HFFc6 (cell line): ENCODE measurements around the gene CASP6. TPM values are rescaled to one million over a fixed set of nuclear protein-coding genes. Genes with fewer than 3 reads are reported as not detected.

Experiments used
- DNase-seq: peaks from one replicate; pipeline ENCODE4 v3.0.0-alpha.2; 2018
- H3K27ac Mint-ChIP-seq: 2 replicates; pipeline ENCODE4 v1.8.0; 2020; ENCODE audit warnings: mild to moderate bottlenecking, mixed read lengths
- H3K27me3 Mint-ChIP-seq: 2 replicates; pipeline ENCODE4 v1.8.0; 2021; ENCODE audit warnings: mild to moderate bottlenecking, moderate library complexity, mixed read lengths; ENCODE audit not compliant: insufficient read depth
- H3K36me3 Mint-ChIP-seq: 2 replicates; pipeline ENCODE4 v1.8.0; 2021; ENCODE audit warnings: low read depth, mixed read lengths
- H3K4me1 Mint-ChIP-seq: 2 replicates; pipeline ENCODE4 v1.8.0; 2020; ENCODE audit warnings: low read depth, mixed read lengths
- H3K4me3 Mint-ChIP-seq: 2 replicates; pipeline ENCODE4 v1.8.0; 2020; ENCODE audit warnings: mild to moderate bottlenecking, moderate library complexity, mixed read lengths
- H3K9me3 Mint-ChIP-seq: 2 replicates; pipeline ENCODE4 v1.8.0; 2020; ENCODE audit warnings: mild to moderate bottlenecking, mixed read lengths
- CTCF ChIP-seq: fragments of 200-600 bp; sonication (generic); IDR thresholded peaks from 2 replicates; pipeline ENCODE4 v1.5.0; 2021; ENCODE audit warnings: antibody characterized with exemption, mild to moderate bottlenecking
- total RNA-seq, 6 experiments: library from RNA; stranded (reverse); fragmentation: NEBNext Ultra II Directional; extraction: Animal tissue kit (Norgen Biotek cat#: 25700); gene quantifications; 2 replicates in 1 of 6; 3 replicates in 5 of 6; pipeline ENCODE4 v1.2.3, GENCODE V29; 2021

The CASP6 gene
- total RNA-seq, 6 experiments from 2014 or later: 14.2 to 19.9 (median 16.3) TPM

GRCh38 chr4:109719604-109720003 lies 16.4 kb upstream of the CASP6 start:
- H3K4me3 Mint-ChIP-seq: no peak overlapping the region
- H3K4me1 Mint-ChIP-seq: peaks cover 17% of the 10 kb centered on the region
- no peak for DNase-seq
- no peak for TF ChIP-seq CTCF
- H3K27me3 Mint-ChIP-seq: no peaks in the 10 kb centered on the region
- peaks cover 4% of the 10 kb centered on the region; the same call in 1 of the 2 replicates for H3K9me3 Mint-ChIP-seq
- H3K36me3 Mint-ChIP-seq: peaks cover 17% of the 10 kb centered on the region
- H3K27ac Mint-ChIP-seq: no peak overlapping the region

GRCh38 chr4:109718759-109719158 lies 15.5 kb upstream of the CASP6 start:
- peaks cover 4% of the 10 kb centered on the region; the same call in 1 of the 2 replicates for H3K9me3 Mint-ChIP-seq
- no peak overlapping the region for H3K27ac Mint-ChIP-seq
- H3K4me1 Mint-ChIP-seq: peaks cover 17% of the 10 kb centered on the region
- TF ChIP-seq CTCF: no peak
- no peak overlapping the region for H3K4me3 Mint-ChIP-seq
- no peak for DNase-seq
- no peaks in the 10 kb centered on the region for H3K27me3 Mint-ChIP-seq
- peaks cover 17% of the 10 kb centered on the region for H3K36me3 Mint-ChIP-seq

GRCh38 chr4:109713500-109713899 lies 10.3 kb upstream of the CASP6 start:
- Mint-ChIP-seq H3K27me3 (no peaks in the 10 kb centered on the region), H3K4me1 (no peaks in the 10 kb centered on the region), H3K9me3 (no peaks in the 10 kb centered on the region), H3K27ac (no peak overlapping the region), H3K36me3 (peaks cover 8% of the 10 kb centered on the region; the same call in 1 of the 2 replicates), H3K4me3 (no peak overlapping the region)
- no peak for TF ChIP-seq CTCF
- DNase-seq: no peak

GRCh38 chr4:109708990-109709389 lies 5.7 kb upstream of the CASP6 start:
- TF ChIP-seq CTCF: no peak
- no peak overlapping the region for H3K27ac Mint-ChIP-seq
- H3K4me1 Mint-ChIP-seq: peaks cover 4% of the 10 kb centered on the region
- no peak for DNase-seq
- H3K9me3 Mint-ChIP-seq: no peaks in the 10 kb centered on the region
- peaks cover 9% of the 10 kb centered on the region; the same call in 1 of the 2 replicates for H3K36me3 Mint-ChIP-seq
- H3K27me3 Mint-ChIP-seq: no peaks in the 10 kb centered on the region
- no peak overlapping the region for H3K4me3 Mint-ChIP-seq

- H3K27ac Mint-ChIP-seq: no peak overlapping the region
- no peak for TF ChIP-seq CTCF
These were observed 5.2 kb upstream of the CASP6 start for GRCh38 chr4:109708435-109708834.

More at GRCh38 chr4:109708435-109708834, 5.2 kb upstream of the CASP6 start:
- Mint-ChIP-seq H3K4me1 (peaks cover 9% of the 10 kb centered on the region), H3K9me3 (no peaks in the 10 kb centered on the region), H3K36me3 (peaks cover 9% of the 10 kb centered on the region; the same call in 1 of the 2 replicates), H3K27me3 (no peaks in the 10 kb centered on the region), H3K4me3 (no peak overlapping the region)
- no peak for DNase-seq
